HG02763 (cell line): ENCODE results near the gene HDC.

ENCODE experiments used
- ATAC-seq: cut with Tn5 transposase; IDR thresholded peaks from one replicate; pipeline ENCODE4 v1.9.1; 2021; ENCODE audit warnings: mild to moderate bottlenecking, moderate library complexity; ENCODE audit not compliant: unreplicated experiment

The HDC gene

DNA sequence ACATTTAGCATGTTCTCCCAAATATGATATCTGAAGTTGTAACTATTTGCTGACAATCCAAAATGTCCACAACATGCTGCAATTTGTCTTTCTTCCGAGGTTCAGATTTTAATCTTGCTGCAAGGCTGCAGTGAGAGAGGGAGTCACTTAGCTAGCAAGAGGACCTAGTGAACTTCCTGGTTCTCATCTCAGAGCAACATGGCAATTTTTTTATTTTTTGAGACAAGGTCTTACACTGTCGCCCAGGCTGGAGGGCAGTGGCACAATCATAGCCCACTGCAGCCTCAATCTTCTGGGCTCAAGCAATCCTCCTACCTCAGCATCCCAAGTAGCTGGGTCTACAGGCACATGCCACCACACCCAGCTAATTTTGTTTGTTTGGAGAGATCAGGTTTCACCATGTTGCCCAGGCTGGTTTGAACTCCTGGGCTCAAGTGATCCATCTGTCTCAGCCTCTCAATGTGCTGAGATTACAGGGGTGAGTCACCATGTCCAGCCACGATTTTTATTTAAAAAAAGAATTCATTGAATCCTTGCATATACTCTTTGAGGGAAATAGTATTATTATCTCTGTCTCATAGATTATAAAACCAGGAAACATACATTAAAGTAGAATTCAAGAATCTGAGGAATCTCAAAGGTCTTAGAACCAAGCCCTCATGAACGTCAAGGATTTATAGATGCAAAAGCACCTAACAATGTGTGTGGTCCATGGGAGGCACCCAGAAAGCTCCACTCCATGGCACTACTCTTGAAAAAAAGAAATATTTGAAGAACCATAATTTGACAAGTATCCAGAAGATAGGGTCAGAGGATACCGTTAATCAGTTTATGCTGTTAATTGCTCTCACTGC, 9.1 kb downstream of the HDC start:
- ATAC-seq: no peak

GRCh38 chr15:50252556-50252955, 13.0 kb downstream of the HDC start:
- ATAC-seq: no peak

- ATAC-seq: no peak
Observed at GRCh38 chr15:50251638-50252182, 13.8 kb downstream of the HDC start.

DNA sequence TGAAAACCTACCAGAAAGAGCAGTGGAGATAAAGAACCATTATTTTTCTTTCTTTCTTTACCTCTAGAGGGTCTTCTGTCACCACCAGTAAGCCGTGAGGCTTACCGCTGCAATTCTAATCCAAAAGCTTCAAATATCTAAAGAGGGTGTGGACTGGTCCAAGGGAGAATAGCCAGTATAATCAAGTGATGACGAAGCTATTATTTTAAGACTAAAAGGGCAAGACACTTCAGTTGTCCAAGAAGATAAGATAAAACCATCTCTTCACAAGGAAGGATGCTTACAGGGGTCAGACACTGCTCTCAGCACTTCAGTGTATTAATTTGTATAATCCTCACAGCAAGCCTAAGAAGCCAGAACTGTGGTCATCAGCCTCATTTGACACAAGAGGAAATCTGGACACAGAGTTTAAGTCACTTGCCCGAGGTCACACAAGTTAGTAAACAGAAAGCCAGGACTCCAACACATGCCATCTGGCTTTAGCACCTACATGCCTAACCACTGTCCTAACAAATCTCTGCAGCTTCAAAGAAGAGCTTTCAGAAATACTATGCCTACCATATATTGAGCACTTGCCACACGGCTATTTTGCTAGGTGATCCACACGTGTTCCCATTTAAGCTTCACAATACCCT, 14.6 kb downstream of the HDC start:
- no peak for ATAC-seq

DNA sequence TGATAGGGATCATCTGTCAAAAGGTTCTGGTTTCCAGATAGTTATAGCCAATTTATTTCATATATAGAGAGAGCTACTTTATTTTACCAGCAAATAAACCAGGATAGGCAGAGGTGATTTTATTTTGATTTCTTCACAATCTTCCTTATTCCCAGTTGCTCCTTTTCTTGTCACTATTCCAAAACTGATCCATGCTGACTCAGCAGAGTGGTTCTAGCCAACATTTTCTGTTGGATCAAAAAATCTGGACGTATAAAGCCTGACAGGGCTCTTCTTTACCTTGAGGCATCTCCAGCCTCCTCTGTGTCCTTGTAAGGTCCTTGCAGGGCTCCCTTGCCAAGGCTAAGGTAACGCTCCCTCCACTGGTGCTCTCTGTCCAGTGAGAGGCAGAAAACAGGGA, 15.8 kb downstream of the HDC start:
- no peak for ATAC-seq

GRCh38 chr15:50248994-50249582, 16.4 kb downstream of the HDC start:
- ATAC-seq: no peak

- peak; percentile 91 for ATAC-seq
Observed at GRCh38 chr15:50247819-50248655, 17.5 kb downstream of the HDC start.

- ATAC-seq: no peak
Observed at GRCh38 chr15:50246631-50247030, 18.9 kb downstream of the HDC start.

DNA sequence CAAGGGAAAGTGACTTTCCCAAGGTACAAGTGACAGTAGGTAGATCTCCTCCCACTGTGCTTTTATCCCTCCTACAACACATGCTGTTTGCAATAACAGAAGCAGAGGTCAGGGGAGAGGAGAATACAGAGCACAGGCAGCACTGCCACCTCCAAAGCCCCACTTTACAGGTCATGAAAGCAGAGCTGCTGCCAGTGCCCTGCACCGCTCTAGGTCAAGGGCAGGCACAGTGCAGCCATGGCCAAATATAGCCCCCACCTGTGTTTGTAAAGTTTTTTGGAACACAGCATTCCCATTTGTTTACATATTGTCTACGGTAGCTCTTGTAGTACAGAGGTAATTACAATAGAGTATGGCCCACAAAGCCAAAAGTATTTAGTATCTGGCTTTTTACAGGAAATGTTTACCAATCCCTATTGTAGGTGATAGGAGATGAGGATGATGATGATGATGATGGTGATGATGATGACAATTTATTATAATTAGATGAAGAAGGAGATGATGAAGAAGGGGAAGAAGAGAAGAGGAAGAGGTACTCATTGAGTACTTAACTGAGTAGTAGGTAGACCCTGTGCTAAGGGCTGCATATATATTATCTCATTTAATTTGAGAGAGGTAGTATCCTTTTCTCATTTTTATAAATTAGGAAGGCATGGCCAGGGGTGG, 20.4 kb downstream of the HDC start:
- no peak for ATAC-seq

- no peak for ATAC-seq
Observed at GRCh38 chr15:50244153-50244552, 21.4 kb downstream of the HDC start.

GRCh38 chr15:50241684-50242450, 23.7 kb downstream of the HDC start:
- ATAC-seq: no peak

- ATAC-seq: no peak
Observed at GRCh38 chr15:50238255-50238654, 27.3 kb downstream of the HDC start.

DNA sequence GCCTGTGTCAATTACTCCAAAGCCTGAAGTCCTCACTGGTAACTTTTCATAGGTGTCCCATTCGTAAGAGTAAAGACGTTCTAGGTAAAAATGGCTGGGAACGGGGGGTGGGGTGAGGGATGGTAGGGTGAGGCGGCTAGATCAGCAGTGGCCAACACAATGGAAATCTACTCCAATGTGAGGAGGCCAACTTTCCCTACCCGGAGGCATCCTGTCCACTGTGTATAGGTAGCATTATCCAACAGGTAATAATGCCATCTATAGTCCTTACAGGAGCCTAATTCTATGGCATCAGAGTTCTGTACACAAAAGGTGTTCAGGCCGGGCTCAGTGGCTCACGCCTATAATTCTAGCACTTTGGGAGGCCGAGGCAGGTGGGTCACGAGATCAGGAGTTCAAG, 29.1 kb downstream of the HDC start:
- no peak for ATAC-seq

GRCh38 chr15:50235794-50236193, 29.7 kb downstream of the HDC start:
- ATAC-seq: no peak

DNA sequence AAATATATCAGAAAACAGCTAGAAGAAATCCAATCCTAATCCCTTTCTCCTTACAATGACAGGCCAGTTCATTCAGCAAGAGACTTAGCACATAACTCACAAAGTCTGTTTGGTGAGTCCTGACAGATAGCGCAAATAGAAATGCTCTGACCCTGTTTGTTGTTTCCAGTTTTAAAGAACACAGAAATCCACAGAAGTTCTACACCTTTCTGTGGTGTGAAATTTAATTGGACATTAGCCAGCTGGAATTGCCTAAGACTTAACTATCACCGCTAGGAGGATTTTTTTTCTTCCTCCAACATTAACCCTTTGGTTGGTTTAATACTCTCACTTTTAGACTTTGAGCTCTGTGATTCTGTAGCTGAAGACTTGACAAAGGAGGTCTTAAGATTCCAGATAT, 30.8 kb downstream of the HDC start:
- ATAC-seq: no peak

GRCh38 chr15:50233192-50233736, 32.3 kb downstream of the HDC start:
- no peak for ATAC-seq

GRCh38 chr15:50232791-50233190, 32.7 kb downstream of the HDC start:
- no peak for ATAC-seq

GRCh38 chr15:50231761-50232160, 33.8 kb downstream of the HDC start:
- ATAC-seq: no peak

DNA sequence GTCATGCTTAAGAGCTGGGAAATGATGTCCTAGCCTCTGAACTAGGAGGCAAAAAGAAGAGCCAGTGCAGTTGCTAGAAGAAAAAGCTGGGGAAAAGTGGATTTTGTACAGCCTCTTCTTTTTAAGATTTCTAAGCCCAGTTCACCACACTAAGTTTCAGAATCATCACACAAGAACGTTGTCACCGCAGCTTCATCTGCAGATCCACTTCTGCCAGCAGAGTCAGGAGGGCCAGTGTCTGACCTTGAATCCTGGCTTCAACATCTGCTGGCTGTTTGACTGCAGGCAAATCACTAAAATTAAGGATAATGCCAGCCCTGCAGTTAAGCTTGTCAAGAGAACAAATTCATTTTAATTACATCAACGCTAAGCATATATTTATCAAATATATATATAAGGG, 36.2 kb downstream of the HDC start:
- no peak for ATAC-seq
